Fibroblast of lung (primary cell): ENCODE data around the gene MAP4K1. TPM values are rescaled to one million over a fixed set of nuclear protein-coding genes. Genes with fewer than 3 reads are reported as not detected.
A peak's percentile ranks its signal among the peaks of the same experiment; 100 is the strongest.

ENCODE experiments used
- DNase-seq, 2 donors: peaks; one replicate each; pipeline versions ENCODE4 v3.0.0 to v3.0.0-alpha.2; 2010; ENCODE audit warnings: low read depth in 2 of 2
- H2AFZ ChIP-seq: 2 replicates; pipeline ENCODE4 v1.5.1; 2012; ENCODE audit warnings: low read length, control low read depth, inconsistent platforms
- H3K27ac ChIP-seq: 2 replicates; pipeline ENCODE4 v1.5.1; 2011; ENCODE audit warnings: low read length, control low read depth; ENCODE audit not compliant: insufficient read depth
- H3K27me3 ChIP-seq: 2 replicates; pipeline ENCODE4 v1.5.1; 2011; ENCODE audit warnings: mild to moderate bottlenecking, low read length; ENCODE audit not compliant: control insufficient read depth, insufficient read depth
- H3K36me3 ChIP-seq: 2 replicates; pipeline ENCODE4 v1.5.1; 2011; ENCODE audit warnings: low read length; ENCODE audit not compliant: control insufficient read depth, insufficient read depth
- H3K4me1 ChIP-seq: 2 replicates; pipeline ENCODE4 v1.5.1; 2011; ENCODE audit warnings: low read length; ENCODE audit not compliant: control insufficient read depth, insufficient read depth; ENCODE audit errors: extremely low read depth
- H3K4me2 ChIP-seq: 2 replicates; pipeline ENCODE4 v1.5.1; 2011; ENCODE audit warnings: low read length, control low read depth; ENCODE audit not compliant: insufficient read depth; ENCODE audit errors: extremely low read depth
- H3K4me3 ChIP-seq, 4 experiments: fragments of 200-600 bp in 1 of 4; sonication (generic) in 1 of 4; replicated peaks in 1 of 4; 2 replicates each; pipeline ENCODE4 v1.5.1; 2011 to 2016; ENCODE audit warnings: low read length in 4 of 4, low read depth in 3 of 4, mild to moderate bottlenecking in 3 of 4, control low read depth in 2 of 4, inconsistent platforms in 1 of 4, mixed read lengths in 1 of 4; ENCODE audit not compliant: insufficient read depth in 1 of 4; ENCODE audit errors: control extremely low read depth in 1 of 4
- H3K79me2 ChIP-seq: 2 replicates; pipeline ENCODE4 v1.5.1; 2012; ENCODE audit warnings: mild to moderate bottlenecking, low read length, inconsistent platforms; ENCODE audit not compliant: control insufficient read depth, insufficient read depth
- H3K9ac ChIP-seq: 2 replicates; pipeline ENCODE4 v1.5.1; 2011; ENCODE audit warnings: mild to moderate bottlenecking, low read length, control low read depth; ENCODE audit not compliant: insufficient read depth
- H3K9me3 ChIP-seq: 2 replicates; pipeline ENCODE4 v1.5.1; 2012; ENCODE audit warnings: low read depth, low read length; ENCODE audit not compliant: control insufficient read depth, insufficient read depth
- H4K20me1 ChIP-seq: 2 replicates; pipeline ENCODE4 v1.5.1; 2011; ENCODE audit warnings: low read length; ENCODE audit not compliant: control insufficient read depth, insufficient read depth; ENCODE audit errors: extremely low read depth
- EZH2 ChIP-seq: IDR thresholded peaks from 2 replicates; pipeline ENCODE4 v1.5.1; 2012; ENCODE audit warnings: low read length, control low read depth, mild to moderate bottlenecking; ENCODE audit errors: missing control alignments
- polyA plus RNA-seq, 2 donors: library from polyadenylated mRNA; depleted of rRNA in 1 of 2; stranded (reverse) in 1 of 2; unstranded in 1 of 2; fragments of >200 nt; gene quantifications; 2 replicates each; pipeline ENCODE4 v1.2.1, GENCODE V29; 2011 to 2012; ENCODE audit warnings: missing spikeins in 1 of 2
- total RNA-seq: library from RNA; depleted of rRNA; stranded (reverse); fragments of >200 nt; gene quantifications from 2 replicates; pipeline ENCODE4 v1.2.1, GENCODE V29; 2014
- TF ChIP-seq, protein P1 (sequence below), 2 donors: IDR thresholded peaks in 1 of 2; conservative IDR thresholded peaks in 1 of 2; 1 replicate in 1 of 2; 2 replicates in 1 of 2; pipeline ENCODE4 v1.5.1; 2011 to 2012; ENCODE audit warnings: low read length in 2 of 2, control low read depth in 1 of 2, inconsistent platforms in 1 of 2, low read depth in 1 of 2, mild to moderate bottlenecking in 1 of 2

The MAP4K1 gene
- total and polyA plus RNA-seq, 2 donors (not counting 1 experiment from before 2014, with no cell fraction given) = 0.12 to 0.17 TPM

DNA sequence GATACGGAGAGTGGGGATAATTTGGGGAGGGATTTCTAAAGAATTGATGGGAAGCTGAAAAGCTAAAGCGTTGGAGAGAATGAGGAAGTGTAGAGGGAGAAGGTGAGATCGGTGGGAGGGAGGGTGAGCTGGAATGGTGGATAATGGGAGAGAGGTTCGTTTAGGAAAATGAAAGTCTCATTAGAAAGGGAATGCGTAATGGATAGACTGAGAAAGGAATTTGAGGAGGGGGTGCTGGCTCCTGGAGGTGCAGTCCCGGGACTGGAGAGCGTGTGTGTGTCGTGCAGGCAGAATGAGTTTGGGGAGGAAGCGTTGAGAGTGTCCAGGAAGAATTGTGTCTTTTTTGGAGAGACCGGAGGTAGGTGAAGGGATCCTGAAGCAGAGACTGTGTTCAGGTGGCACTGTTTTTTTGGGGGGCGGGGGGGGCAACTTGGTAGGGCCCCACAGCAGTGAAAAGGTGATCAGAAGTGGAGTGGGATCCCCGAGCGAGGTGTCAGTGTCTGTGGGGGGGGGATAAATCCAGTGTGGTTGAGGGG lies 31.1 kb upstream of the MAP4K1 start:
- DNase-seq = no peak
- no peaks in the 10 kb centered on the region for H3K27me3 ChIP-seq

DNA sequence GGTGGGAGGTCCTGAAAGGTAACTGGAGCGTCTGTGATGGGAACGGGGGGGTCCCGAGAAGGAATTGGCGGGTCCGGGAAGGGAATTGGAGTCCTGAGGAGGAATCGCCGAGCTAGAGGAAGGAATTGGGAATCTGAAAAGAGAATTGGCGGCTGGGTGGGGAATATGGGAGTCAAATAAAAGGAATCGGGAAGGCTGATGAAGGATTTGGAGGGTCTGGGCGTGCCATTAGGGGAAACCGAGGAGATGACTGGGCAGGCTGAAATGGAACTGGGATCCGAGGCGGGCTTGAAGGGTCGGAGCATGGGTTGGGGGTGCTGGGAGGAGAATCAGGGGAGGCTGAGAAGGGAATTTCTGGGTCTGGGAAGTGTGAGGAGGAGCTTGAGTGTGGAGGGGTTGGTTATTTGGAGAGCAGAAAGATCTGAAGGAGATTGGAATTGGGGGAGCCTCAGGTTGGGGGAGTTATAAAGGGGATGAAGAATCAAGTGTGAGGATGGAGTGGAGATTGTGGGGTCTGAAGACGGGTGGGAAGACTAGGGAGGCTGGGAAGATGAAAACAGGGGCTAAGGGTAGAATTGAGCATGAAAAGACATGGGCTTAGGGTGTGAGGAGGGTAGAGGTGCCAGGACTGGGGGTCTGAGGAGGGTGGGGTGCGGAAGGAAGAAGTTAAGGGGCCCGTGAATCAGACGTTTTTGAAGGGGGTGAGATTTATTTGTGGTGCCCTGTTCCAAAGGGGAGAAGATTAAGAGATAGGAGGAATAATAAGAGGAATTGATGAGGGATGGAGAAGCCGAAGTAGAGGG lies 30.4 kb upstream of the MAP4K1 start:
- Histone ChIP-seq H3K27me3 (no peaks in the 10 kb centered on the region), H2AFZ (no peak overlapping the region), H3K4me2 (peak overlapping the region; percentile 86), H4K20me1 (no peaks in the 10 kb centered on the region), H3K27ac (peak overlapping the region; percentile 88), H3K36me3 (no peaks in the 10 kb centered on the region), H3K9ac (peak overlapping the region; percentile 87), H3K4me1 (peaks cover 15% of the 10 kb centered on the region), H3K79me2 (peaks cover 57% of the 10 kb centered on the region), H3K9me3 (no peaks in the 10 kb centered on the region), H3K4me3 (peak overlapping the region; percentile 73 to 99 (median 97))
- no peak for DNase-seq
- TF ChIP-seq EZH2 = no peak
- TF ChIP-seq, protein P1, sequence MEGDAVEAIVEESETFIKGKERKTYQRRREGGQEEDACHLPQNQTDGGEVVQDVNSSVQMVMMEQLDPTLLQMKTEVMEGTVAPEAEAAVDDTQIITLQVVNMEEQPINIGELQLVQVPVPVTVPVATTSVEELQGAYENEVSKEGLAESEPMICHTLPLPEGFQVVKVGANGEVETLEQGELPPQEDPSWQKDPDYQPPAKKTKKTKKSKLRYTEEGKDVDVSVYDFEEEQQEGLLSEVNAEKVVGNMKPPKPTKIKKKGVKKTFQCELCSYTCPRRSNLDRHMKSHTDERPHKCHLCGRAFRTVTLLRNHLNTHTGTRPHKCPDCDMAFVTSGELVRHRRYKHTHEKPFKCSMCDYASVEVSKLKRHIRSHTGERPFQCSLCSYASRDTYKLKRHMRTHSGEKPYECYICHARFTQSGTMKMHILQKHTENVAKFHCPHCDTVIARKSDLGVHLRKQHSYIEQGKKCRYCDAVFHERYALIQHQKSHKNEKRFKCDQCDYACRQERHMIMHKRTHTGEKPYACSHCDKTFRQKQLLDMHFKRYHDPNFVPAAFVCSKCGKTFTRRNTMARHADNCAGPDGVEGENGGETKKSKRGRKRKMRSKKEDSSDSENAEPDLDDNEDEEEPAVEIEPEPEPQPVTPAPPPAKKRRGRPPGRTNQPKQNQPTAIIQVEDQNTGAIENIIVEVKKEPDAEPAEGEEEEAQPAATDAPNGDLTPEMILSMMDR (conservative IDR thresholded peaks at IDR 0.05 in 1 of 2, IDR thresholded peaks at IDR 0.05 in 1 of 2; ENCODE audit: low read depth in 1 of 2, low read length in 2 of 2) = no peak

More for the DNA sequence above, 31.1 kb upstream of the MAP4K1 start:
- peak overlapping the region; percentile 87 for H3K9ac ChIP-seq
- H2AFZ ChIP-seq = no peak overlapping the region
- H3K27ac ChIP-seq = peak overlapping the region; percentile 88
- H3K4me2 ChIP-seq = peak overlapping the region; percentile 86
- no peaks in the 10 kb centered on the region for H4K20me1 ChIP-seq
- TF ChIP-seq, protein P1 (conservative IDR thresholded peaks at IDR 0.05 in 1 of 2, IDR thresholded peaks at IDR 0.05 in 1 of 2; ENCODE audit: low read depth in 1 of 2, low read length in 2 of 2) = no peak
- TF ChIP-seq EZH2 = no peak
- peak overlapping the region; percentile 73 to 99 (median 97) for H3K4me3 ChIP-seq
- H3K36me3 ChIP-seq = no peaks in the 10 kb centered on the region
- peaks cover 19% of the 10 kb centered on the region for H3K4me1 ChIP-seq
- H3K9me3 ChIP-seq = no peaks in the 10 kb centered on the region
- H3K79me2 ChIP-seq = peaks cover 63% of the 10 kb centered on the region

DNA sequence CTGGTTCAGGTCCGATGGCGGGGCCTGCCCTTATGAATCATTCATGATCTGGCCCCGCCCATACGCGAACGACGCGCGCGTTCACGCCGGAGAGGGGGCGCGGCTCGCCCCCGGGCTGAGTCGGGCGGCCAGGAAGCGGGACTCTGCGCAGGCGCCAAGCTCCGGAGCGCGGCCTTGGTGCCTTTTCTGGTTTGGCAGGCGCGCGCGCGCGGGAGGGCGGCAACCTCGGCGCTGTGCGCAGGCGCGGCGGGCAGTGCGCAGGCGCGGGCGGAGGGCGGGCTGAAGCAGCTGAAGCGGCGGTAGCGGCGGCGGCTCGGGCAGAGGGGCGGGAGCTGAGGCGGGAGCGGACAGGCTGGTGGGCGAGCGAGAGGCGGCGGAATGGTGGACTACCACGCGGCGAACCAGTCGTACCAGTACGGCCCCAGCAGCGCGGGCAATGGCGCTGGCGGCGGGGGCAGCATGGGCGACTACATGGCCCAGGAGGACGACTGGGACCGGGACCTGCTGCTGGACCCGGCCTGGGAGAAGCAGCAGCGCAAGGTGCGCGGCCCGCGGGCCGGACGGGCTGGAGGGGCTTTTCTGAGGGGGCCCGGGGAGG lies 29.7 kb upstream of the MAP4K1 start, which contains the start of gene ACTN4:
ACTN4 (plus strand) TSS at position 282 of the 598 bp plus-strand sequence; CDS start at position 379, 97 bp downstream.
- Histone ChIP-seq H3K79me2 (peaks cover 50% of the 10 kb centered on the region), H3K4me2 (peak within 1 kb of the TSS; percentile 86), H4K20me1 (no peaks in the 10 kb centered on the region), H3K27ac (peak within 1 kb of the TSS; percentile 88), H2AFZ (peak within 1 kb of the TSS; percentile 69), H3K36me3 (no peaks in the 10 kb centered on the region), H3K9me3 (no peaks in the 10 kb centered on the region), H3K27me3 (no peaks in the 10 kb centered on the region), H3K9ac (peak within 1 kb of the TSS; percentile 87), H3K4me1 (peaks cover 13% of the 10 kb centered on the region), H3K4me3 (peak within 1 kb of the TSS; percentile 73 to 99 (median 97))
- peak; percentile 92 to 95 for DNase-seq
- TF ChIP-seq, protein P1 (conservative IDR thresholded peaks at IDR 0.05 in 1 of 2, IDR thresholded peaks at IDR 0.05 in 1 of 2; ENCODE audit: low read depth in 1 of 2, low read length in 2 of 2) = no peak
- TF ChIP-seq EZH2 = no peak
